Panc1 (cell line): Measurements from ENCODE around the gene USP38.

Experiments used
- POLR2AphosphoS5 ChIP-seq: IDR thresholded peaks from 2 replicates; pipeline ENCODE4 v1.6.1; 2012; ENCODE audit warnings: mild to moderate bottlenecking, low read depth, low read length, moderate library complexity
- TF ChIP-seq, protein P1 (sequence below): fragments of 450-650 bp; IDR thresholded peaks from 2 replicates; pipeline ENCODE4 v1.5.1; 2017; ENCODE audit warnings: mild to moderate bottlenecking

- TF ChIP-seq, protein P1, sequence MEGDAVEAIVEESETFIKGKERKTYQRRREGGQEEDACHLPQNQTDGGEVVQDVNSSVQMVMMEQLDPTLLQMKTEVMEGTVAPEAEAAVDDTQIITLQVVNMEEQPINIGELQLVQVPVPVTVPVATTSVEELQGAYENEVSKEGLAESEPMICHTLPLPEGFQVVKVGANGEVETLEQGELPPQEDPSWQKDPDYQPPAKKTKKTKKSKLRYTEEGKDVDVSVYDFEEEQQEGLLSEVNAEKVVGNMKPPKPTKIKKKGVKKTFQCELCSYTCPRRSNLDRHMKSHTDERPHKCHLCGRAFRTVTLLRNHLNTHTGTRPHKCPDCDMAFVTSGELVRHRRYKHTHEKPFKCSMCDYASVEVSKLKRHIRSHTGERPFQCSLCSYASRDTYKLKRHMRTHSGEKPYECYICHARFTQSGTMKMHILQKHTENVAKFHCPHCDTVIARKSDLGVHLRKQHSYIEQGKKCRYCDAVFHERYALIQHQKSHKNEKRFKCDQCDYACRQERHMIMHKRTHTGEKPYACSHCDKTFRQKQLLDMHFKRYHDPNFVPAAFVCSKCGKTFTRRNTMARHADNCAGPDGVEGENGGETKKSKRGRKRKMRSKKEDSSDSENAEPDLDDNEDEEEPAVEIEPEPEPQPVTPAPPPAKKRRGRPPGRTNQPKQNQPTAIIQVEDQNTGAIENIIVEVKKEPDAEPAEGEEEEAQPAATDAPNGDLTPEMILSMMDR = 0 out of 2 replicates have a peak, but pooled peaks have one; percentile 11
- no peak for TF ChIP-seq POLR2AphosphoS5
Measured at GRCh38 chr4:143254491-143255226, 69.9 kb downstream of the USP38 start.
